HG02571 (cell line): Measurements from ENCODE around the gene MED22.
"Not testable (repeated sequence)": the region's sequence is repeated elsewhere in the genome, so short reads cannot be mapped to it uniquely, and the experiment has no call there.

ENCODE experiments used
- ATAC-seq: cut with Tn5 transposase; IDR thresholded peaks from one replicate; pipeline ENCODE4 v1.9.1; 2021; ENCODE audit warnings: mild to moderate bottlenecking, moderate library complexity; ENCODE audit not compliant: unreplicated experiment

MED22 gene

GRCh38 chr9:133307301-133307700, 40.6 kb downstream of the MED22 start:
- ATAC-seq, result no peak

DNA sequence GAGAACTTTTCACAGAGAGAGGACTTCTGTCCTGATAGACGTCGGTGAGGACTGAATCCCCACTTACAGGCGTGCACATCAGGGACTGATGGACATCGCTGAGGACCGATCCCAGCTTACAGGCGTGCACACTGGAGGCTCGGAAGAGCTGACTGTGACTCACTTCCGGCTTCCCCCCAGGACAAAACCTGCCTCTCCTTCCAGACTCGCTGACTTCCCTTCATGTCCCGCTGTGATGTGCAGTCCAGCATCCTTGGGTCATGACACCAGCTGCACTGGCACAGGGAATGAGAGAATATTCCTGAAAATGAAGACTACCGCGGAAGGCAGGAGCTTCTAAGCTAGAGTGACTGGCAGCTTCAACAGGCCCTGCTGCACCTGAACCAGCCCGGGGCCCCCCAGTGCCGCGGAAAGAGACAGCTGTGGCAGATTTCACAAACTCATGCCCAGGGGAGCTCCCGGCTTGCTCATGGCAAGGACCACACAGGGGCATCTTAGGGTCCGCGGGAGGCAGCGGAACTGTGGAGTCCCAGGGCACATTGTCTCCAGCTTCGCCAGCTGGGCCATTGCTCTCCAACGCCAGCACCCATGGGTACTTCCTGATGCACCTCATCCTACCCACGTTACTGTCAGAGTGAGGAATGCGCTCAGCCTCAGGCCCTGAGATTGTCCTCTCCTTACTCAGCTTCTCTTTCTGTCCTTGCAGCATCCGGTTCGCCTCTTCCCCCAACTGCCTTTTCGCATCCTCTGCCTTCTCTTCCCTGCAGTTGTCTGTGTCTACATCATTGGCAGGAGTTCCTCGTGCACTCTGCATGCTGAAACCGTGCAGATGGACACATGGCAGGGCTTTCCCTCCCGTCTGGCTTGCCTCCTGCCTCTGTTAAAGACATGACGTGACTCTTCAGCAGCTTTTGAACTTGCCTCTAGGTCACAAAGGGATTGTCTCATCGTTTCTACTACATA, 41.4 kb downstream of the MED22 start:
- no peak for ATAC-seq

- no peak for ATAC-seq
Observed at GRCh38 chr9:133305731-133306130, 42.2 kb downstream of the MED22 start.

GRCh38 chr9:133304477-133305377, 43.2 kb downstream of the MED22 start:
- ATAC-seq, result no peak

- no peak for ATAC-seq
Observed at GRCh38 chr9:133304158-133304470, 43.8 kb downstream of the MED22 start.

GRCh38 chr9:133303266-133304157, 44.4 kb downstream of the MED22 start:
- no peak for ATAC-seq

DNA sequence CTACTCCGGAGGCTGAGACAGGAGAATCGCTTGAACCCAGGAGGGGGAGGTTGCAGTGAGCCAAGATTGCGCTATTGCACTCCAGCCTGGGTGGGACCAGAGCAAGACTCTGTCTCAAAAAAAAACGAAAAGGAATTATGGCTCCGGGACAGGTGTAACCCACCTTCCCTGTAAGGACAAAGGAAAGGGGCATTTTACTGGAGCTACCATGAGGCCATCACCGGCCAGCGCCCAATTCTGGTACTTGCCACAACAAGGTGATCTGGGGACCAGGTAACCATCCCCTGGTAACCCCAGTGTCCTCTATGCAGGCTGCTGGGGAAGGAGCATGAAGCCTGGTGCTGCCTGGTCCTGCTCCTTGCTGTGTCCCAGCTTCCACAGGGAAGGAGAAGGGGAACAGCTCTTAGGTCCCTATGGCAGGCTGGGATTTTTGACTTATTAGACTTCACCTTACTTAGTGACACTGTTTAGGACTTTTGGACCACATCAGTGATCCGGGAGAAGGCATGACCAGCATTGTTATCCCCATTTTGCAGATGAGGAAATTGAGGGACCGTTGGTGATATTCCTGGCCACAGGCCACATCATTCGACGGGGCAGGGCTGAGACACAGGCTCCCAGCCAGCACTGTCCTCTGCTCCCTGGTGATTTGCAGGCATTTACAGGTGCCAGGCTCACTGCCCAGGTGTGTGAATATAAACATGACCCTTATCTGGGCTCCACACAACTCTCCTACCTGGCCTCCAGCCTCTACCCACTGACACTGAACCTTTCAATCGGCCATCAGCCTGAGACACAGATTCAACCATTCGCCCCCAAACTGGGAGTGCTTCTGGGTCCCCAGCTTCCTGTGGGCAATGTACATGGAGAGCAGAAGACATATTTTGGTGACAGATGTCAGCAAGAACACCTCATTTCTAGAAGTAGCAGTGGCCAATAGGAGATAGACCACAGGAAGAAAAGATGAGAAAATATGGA, 46.4 kb downstream of the MED22 start:
- no peak for ATAC-seq

GRCh38 chr9:133299996-133300395, 47.9 kb downstream of the MED22 start:
- not testable (repeated sequence) for ATAC-seq

DNA sequence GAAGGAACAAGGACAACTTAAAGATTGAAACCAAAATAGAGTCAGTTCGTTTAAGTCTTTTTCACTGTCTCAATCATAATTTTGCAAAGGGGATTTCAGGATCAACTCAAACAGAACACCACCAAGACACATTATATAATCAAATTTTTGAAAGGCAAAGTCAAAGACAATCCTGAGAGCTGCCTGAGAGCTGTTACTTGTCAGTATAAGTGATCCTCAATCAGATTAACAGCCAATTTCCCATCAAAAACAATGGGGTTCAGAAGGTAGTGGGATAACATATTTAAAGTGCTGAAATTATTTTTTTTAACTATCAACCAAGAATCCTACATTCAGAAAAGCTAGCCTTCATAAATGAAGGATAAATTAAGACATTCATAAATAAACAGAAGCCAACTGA, 53.7 kb downstream of the MED22 start:
- no peak for ATAC-seq

GRCh38 chr9:133290751-133291302, 57.1 kb downstream of the MED22 start:
- ATAC-seq, result no peak
